LHCN-M2 (cell line): ENCODE results near the gene EPN2. TPM values are rescaled to one million over a fixed set of nuclear protein-coding genes. Genes with fewer than 3 reads are reported as not detected.
"Not testable (repeated sequence)": the region's sequence is repeated elsewhere in the genome, so short reads cannot be mapped to it uniquely, and the experiment has no call there.

Source experiments
- DNase-seq: peaks from one replicate; pipeline ENCODE4 v3.0.0-alpha.2; 2012; ENCODE audit warnings: low read depth
- total RNA-seq: library from RNA; depleted of rRNA; stranded (reverse); fragments of >200 nt; gene quantifications from 2 replicates; pipeline ENCODE4 v1.2.3, GENCODE V29; 2014

EPN2 gene
- total RNA-seq, 1 experiment from 2014 or later: 28.1 TPM

DNA sequence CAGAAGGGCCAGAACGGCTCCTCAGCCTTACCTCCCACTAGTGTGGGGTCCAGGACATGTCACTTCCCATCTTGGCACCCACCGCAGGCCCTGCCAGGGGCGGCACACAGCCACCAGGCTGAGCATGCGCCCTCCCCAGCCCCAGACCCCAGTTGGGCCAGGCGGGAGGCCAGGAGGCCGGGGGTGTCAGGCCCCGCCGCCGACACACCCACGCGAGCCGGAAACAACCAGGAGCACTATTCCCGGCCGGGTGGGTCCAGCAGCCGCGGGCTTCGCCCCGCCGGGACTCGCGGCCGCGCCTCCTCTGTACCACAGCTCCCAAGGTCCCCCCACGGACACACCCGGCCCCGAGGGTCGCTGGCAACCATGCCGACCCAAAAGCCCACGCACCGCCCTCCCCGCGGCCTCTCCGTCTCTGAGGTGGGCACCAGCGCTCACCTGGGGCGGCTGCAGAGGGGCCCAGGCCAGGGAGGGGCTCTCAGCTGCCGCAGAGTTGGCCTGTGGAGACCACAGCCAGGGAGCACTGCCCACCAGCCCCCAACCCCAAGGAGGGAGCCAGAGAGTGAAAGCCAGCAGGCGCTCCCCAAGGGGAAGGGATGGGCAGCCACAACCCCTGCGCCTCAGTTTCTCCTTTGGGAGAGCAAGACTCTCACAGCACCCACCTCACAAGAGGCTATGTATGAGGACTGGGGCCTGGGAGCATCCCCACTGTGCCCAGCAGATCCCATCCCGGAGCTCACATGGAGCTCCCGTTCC is 107.3 kb downstream of the EPN2 start:
- DNase-seq: no peak

DNA sequence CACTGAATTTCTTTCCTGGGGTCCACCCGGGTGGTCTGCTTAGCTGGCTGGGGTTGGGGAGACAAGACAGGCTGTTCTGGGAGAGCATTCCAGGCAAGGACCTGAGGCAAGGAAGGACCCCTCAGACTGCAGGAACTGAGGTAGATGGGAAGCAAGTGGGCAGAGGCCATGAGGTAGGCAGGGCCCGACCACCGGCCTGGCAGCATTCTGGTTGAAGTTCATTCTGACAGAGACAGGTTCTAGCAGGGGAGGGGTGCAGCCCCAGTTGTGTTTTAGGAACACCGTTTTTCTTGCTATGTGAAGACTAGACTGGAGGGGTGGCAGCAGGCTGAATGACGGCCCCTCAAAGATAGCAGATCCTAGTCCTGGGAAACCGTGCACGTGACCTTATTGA is 107.9 kb downstream of the EPN2 start:
- DNase-seq: no peak

DNA sequence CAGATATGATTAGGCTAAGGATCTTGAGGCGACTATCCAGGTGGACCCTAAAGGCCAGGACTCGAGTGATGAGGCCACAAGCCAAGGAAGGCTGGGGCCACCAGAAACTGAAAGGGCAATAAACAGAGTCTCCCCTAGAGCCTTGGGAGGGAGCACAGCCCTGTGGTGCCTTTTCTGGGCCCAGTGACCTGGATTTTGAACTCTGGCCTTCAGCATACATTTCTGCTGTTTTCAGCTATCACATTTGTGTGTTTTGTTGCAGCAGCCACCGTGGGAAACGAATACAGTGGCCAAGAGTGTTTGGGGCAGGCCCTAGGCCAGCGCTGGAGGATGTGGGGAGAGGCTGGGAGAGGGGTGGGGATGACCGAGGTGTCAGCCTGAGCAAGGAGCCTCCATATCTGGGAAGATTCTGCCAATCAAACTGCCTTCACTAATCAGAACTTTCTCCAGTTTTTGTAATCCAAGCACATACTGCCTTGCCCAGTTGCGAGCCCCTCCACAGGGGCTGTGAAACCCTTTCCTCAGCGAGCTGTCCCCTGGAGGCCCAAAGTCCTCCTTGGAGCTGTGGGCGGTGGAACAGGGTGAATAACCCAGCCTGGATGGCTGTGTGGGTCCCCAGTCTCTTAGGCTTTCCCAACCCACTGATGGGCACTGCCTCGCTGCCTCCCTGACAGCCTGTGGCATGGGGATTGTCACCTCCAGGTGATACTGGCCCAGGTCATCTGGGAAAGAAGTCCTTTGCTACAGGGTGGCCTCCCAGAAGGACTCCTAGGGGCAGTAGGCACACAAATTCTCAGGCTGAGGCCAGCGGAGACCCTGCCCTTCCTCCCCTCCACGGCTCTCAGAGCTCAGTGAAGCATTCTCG is 108.6 kb downstream of the EPN2 start:
- no peak for DNase-seq

DNA sequence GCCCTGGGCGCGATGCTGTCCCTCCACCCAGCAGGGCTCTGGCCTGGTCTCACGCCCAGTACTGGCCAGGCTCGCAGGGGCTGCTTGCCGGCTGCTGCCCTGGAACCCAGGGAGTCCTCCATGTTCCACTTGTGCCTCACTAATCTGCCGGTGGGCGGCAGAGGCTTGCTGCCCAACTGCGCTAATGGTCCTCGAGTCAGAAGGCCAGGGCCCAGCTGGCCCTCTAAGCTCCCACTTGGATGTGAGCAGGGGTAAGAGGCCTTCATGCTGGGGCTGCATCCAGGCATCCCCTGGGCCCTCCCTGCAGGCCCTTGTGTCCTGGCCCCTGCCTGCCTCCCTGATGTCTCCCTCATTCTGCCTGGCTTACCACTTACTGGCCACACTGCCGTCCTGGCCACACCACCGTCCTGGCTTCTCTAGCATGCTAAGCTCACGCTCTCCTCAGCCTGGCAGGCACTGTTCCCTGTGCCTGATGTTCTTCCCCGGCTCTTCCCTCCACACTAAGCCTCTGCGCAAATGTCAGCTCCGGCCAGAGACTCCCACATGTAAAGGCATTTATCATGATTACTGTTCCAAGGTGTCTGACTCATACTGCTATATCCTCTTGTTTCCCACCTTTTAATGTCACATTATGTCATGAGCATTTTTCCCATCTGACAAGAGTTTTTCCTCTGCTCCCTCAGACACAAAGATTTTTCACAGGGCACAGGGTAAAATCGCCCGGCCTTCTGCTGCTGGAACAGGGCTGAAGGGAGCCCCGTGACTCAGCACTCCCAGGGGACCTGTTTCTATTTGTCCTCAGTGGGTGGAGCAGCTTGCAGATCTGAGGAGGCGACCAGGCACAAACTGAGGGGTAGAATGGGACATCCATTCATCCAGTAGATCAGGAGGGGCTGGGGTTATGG is 109.4 kb downstream of the EPN2 start:
- DNase-seq: peak; percentile 88

DNA sequence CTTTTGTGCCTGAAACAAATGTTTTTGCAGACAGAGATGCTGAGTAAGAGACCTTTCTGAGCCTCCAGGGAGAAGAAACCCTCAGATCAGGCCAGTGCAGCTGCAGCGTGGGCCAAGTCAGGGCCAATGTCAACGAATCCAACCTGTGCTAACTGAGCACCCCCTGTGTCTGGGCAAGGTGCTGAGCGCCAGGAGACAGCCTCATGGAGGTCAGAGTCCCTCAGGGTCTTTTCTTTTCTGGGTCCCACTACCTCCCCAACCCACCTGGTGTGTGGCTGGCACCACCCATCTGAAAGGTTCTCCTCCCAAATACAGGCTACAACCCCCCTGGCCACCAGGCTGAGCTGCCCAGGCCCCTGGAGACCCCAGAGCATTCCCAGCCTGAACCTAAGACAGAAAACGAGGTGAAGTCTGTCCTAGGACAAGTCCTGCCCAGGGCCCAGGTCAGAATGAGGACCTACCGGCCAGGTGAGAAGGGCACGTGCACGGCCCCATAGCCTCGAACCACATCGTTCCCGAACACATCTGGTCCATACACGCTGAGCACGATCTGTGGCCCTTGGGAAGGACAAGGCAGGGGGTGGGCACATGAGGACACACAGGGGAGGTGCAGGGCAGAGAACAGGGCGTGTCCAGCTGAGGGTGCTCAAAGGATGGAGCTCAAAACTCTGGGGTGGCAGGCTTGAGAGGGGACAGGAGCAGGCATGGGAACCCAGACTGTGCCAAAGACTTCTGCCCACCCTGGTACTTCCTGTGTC is 110.3 kb downstream of the EPN2 start:
- no peak for DNase-seq

DNA sequence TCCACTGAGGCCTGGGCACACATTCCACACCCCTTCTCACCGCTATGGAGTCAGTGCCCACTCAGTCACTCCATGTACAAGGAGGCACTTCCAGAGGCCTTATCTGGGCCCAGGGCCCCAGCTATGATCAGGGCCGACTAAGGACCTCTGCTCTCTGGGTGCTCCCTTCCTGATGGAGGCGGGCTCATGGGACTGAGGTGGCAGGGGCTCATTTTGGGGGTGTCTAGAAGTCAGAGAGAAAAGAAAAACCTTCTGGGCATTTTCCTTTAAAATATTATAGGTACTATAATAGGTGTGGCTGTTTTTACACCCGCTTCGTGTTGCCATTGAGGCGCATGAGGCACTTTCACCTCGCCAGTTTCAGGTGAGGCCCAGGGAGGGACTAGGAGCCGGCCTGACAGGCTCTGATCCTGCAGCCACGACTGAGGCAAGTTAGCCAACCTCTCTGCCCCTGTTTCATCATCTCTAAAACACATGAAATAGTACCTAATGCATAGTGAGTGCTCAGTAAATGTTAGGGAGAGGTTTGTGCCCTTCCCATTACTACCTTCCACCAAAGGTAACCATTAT is 111.0 kb downstream of the EPN2 start:
- DNase-seq: no peak

DNA sequence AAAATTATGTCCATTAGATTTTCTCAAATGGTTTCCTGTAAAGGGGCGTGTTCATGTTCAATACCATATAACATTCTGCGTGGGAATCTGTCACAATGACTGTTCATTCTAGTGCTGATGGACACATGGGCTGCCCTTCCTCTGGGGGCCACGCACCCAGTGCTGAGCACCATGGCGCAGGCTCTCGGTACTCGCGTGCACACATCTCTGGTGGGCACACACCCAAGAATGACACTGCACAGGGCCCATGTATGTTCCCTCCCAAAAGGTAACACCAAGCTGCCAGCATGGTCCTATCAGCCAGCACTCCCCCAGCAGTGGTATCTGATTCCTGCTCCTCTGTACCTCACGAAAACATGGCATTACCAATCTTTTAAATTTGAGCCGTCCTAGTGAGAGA is 111.6 kb downstream of the EPN2 start:
- DNase-seq: no peak

DNA sequence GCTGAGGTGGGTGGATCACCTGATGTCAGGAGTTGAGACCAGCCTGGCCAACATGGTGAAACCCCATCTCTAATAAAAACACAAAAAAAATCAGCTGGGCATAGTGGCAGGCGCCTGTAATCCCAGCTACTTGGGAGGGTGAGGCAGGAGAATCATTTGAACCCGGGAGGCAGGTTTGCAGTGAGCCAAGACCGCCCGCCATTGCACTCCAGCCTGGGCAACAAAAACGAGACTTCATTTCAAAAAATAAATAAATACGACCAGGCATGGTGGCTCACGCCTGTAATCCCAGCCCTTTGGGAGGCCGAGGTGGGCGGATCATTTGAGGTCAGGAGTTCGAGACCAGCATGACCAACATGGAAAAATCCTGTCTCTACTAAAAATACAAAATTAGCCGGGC is 116.2 kb downstream of the EPN2 start:
- not testable (repeated sequence) for DNase-seq

DNA sequence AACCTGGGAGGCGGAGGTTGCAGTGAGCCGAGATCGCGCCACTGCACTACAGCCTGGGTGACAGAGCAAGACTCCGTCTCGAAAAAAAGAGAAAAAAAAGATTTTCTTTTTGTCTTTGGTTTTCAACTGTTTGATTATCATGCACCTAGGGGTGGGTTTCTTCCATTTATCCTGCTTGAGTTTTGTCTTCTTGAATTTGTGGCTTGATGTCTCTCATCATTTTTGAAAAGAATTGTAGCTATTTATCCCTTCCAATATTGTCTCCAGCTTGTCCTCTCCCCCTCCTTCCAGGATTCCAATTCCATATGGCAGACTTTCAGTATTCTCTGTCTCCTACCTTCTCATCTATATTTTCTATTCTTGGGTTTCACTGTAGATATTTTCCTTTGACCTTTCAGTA is 117.6 kb downstream of the EPN2 start:
- no peak for DNase-seq

DNA sequence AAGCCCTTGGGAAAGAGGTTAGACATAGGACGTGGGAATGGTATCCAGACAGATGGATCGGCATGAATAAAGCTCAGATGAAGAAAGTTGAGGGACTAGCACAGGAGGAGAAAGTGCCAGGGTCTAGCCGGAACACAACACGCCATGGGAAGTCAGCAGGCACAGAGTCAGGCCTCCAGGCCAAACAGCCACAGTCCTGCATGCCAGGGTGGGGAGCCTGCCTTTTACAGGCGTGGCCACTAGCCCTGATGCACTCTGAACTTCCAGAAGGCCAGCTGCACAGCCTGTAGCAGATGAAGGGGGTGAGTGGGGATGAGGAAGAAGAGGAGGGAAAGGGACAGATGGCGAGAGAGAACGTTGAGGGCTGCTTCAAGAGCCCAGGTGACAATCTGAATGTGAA is 120.2 kb downstream of the EPN2 start:
- DNase-seq: no peak

DNA sequence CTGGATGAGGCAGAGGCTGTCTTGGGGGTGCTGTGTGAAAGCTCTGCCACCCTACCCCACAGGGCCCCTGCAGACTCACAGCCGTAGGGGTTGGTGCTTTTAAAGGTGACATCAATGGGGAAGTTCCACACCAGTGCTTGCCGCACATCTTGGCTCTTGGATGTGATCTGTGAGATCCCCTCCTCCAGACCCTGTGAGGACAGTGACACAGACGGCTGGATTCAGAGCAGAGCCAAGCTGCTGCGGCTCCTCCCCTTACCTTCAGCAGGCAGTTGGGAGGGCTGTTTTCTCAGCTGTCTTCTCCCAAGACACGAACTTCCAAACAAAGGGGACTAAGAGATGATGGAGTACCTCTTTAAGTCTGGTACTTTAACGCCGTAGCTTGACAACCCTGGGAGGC is 120.6 kb downstream of the EPN2 start:
- no peak for DNase-seq

DNA sequence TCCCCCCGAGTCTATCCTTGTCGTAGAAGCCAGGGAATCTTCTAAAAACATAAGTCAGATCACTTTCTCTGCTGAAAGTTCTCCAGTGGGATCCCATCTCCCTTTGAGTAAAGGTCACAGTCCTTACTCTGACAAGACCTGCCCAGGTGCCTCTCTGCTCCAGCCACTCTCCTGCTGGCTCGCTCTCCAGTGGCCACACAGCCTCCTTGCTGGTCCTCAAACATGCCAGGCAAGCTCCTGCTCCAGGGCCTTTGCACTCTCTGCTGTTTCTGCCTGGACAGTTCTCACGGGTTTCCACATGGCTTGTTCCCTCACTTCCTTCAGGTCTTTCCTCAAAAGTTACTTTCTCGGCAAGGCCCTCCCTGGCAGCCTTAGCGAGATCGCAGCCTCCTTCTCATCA is 122.0 kb downstream of the EPN2 start:
- no peak for DNase-seq

DNA sequence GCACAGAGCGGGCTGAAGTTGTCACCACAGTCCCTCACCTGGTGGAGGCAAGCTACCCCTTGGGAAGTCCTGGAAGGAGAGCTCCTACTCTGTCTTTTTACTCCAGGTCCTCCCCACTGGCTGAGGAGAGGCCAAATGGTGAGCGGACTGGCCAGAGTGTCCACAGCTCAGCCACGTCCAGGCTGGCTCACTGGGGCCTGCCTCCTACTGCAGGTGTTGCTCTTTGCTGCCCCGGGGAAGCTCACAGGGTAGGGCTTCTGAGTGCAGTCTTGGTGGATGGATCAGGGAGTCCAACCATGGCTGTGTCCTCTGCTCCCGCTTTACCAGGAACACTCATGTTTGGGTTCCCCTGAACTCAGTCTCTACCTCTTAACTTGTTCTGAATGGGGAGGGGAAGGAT is 122.7 kb downstream of the EPN2 start:
- no peak for DNase-seq

DNA sequence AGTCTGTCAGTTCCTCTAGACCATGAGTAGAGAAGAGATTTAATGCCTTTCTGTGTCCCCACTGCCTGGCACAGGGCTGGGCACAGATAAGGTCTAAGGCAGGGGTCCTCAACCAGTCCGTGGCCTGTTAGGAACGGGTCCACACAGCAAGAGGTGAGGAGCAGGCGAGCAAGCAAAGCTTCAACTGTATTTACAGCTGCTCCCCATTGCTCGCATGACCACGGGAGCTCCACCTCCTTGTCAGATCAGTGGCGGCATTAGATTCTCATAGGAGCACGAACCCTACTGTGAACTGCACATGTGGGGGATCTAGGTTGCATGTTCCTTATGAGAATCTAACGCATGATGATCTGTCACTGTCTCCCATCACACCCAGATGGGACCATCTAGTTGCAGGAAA is 123.6 kb downstream of the EPN2 start:
- DNase-seq: no peak

DNA sequence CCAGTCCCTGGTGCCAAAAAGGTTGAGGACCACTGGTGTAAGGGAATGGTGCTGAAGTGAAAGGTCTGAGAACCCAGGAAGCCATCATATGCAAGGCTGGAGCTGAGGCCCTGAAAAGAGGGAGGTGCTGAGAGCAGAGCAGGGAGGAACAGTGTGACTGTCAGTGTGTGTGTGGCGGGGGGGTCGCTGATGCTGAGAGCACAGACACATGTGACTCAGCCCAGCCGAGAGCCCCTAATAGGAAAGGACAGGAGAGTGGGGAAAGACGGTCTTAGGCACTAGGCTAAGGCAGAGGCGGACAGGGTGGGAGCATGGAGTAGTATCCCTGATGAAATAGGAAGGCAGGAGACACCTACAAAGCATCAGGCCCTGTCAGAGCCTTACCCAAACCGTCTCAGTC is 124.2 kb downstream of the EPN2 start:
- DNase-seq: no peak

DNA sequence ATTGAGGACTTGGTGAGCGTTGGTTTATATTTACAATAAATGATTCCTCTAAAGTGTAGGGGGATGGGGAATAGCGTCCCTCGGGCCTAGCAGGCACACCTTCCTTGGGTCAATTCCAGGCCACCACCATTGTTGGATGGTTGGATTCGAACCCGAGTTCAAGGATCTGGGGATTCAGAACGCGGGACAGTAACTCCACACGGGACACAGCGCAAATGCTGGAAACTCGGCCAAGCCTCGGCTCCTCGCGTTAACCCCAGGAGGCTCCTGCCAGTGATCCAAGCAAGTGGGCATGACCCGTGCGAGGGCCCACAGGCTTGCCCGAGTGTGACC is 124.7 kb downstream of the EPN2 start:
- no peak for DNase-seq

DNA sequence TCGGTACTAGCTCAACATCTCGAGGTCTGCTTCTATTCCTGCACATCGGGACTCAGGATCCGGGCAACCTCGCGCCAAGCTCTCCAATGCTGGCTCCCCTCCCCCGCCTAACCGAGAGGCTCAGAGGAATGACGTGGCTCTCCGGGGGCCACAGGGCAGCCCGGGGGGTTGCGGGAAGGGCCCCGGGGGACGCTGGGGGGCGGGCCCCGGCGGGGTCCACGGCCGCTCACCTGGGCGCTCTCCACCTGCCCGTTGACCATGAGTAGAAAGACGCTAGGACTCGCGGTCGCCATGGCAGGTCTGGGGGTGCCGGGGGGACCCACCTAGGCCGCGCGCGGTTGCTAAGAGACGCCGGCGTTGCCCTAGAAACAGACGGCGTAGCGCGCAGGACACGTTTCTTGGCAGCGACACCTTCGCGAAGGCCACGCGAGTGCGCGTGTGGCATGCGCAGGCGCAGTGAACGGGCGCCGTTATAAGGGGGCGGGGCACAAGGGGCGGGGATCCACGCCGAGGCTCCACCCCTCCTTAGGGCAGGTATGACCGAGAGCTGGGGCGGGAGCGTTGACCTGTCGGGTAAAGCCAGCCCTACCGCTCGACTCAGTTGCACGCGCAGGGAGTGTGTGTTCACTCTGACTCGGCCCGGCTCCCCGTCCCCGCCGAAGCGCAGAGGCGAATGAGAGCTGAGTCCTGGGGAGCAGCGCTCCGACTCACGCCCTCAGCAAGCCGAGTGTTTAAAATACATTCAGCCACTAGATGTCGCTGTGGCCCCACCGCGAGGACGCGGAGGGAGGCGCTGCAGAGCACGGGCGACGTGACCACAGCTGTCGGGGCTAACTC is 125.3 kb downstream of the EPN2 start, which contains the start of gene B9D1:
Gene B9D1, minus strand, starts transcription at position 447 of the 837 bp plus-strand sequence. Its CDS starts 154 bp downstream, at position 293.
- peak; percentile 88 for DNase-seq

DNA sequence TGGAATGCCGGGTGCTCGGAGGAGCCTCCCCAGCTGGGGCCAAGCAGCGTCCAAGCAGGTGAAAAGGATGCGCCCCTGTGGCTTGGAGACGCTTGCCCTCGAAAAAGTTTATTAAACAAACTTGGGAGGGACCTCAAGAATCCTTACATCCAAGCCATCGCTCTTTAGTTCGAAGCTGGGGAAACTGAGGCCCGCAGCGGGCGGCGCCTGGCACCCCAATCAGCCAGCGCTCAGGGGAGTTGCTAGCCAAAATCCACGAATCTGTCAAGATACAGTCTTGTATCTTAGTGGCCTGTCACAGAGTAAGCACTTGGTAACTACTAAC is 125.9 kb downstream of the EPN2 start:
- no peak for DNase-seq

DNA sequence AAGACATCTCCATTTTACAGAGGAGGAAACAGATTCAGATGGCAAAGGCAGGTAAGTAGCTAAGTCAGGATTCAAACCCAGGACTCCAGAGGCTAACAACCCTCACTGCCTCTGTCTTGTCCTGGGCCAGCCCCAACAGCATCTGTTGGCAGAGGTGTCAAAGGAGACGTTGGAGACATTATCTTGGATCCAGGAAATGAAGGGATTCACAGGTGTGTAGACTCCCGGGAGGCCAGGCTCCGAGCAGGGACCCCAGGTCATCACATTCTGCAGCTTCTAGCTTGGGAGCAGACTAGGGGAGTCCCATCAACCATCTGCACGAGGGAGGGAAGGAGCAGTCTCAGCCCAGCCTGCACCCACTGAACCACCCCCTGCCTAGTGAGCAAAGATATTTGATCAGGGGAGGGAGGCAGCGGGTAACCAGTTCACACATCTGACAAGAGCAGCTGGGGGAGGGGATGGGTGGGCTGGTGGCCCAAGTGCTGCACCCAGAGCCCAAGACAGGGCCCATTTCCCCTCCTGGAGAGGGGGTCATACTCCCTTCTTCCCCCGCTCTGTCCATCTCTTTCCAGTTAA is 126.4 kb downstream of the EPN2 start:
- no peak for DNase-seq
